ENCODE results near the gene SNX9.

The SNX9 gene

DNA sequence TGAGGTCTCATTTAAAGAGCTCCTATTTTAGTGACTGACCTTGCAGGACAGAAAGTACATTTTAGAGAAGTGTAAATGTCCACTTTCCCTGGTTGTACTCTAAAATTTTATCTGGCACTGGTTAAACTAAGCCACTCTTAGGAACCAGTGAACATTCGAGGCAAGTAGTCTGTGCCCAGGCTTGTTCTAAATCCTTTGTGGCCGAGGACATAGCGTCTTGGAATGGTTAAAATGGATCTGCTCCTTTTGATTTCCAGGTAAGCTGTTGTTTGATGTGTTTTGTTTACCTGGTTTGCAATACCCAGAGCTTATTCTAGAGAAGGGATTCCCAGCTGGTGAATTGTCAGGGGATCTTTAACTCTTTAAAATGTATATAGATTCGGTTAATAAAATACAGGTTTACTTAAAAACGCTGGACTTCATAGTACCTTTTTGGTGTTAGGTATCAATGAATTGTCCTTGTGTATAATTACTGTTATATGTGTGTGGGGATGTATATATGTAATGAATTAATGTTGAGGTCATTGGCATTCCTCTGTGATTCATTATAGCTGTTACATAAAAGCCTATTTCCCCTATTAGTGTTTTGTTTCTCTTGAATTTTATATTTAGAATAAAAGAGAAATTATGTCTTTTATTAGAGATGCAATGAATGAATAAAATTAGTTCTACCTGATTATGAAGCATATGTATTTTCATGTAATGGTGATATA lies 15.8 kb downstream of the SNX9 start:
- H3K36me3 ChIP-seq (ENCODE audit: control insufficient read depth in 2 of 2, insufficient read depth in 1 of 2, low read length in 2 of 2), result no peaks in the 10 kb centered on the region
- CTCF ChIA-PET, result interaction anchor here (0.6 to 2.4 kb wide), 4 partner anchors 32 to 108 kb away, joined by 3 to 6 read pairs (median 4); no protein-coding TSS in a partner anchor
- H3K9me3 ChIP-seq (ENCODE audit: control insufficient read depth, insufficient read depth, low read depth, low read length), result no peaks in the 10 kb centered on the region
- TF ChIP-seq ZBTB48 (tag by site-specific recombination; IDR thresholded peaks at IDR 0.05) (peak; percentile 70; the same call in 1 of the 2 replicates), ZNF707 (tag by site-specific recombination; IDR thresholded peaks at IDR 0.05) (no peak), PRDM1 (tag by site-specific recombination; IDR thresholded peaks at IDR 0.05) (0 out of 2 replicates have a peak, but pooled peaks have one; percentile 9)
- no peak overlapping the region for H3K27ac ChIP-seq (ENCODE audit: extremely low read depth, low read depth, low read length)
- H3K4me1 ChIP-seq (ENCODE audit: control insufficient read depth, insufficient read depth, low read length), result peaks cover 11% of the 10 kb centered on the region
- H3K4me3 ChIP-seq (ENCODE audit: low read depth, low read length), result no peak overlapping the region
- POLR2A ChIA-PET, result no interaction called here

DNA sequence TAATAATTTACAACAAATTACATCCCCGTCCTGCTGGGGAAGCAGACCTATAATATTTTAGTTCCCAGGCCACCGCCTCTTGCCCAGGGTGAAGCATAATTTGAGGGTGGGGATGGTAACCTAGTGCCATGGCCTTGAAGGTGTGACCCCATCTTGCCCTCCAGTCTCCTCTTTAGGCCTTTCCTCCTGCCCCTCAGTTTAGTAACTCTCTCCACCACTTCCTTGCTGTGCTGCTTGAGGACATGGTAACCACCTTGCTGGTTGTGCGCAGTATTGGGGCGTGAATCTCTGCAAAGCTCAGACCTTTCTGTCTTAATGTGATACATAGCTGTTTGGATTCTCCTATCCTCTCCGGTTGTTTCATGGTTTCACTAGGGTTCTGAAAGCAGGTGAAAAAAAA lies 16.6 kb downstream of the SNX9 start:
- Histone ChIP-seq H3K27ac (ENCODE audit: extremely low read depth, low read depth, low read length) (no peak overlapping the region), H3K4me3 (ENCODE audit: low read depth, low read length) (no peak overlapping the region), H3K9me3 (ENCODE audit: control insufficient read depth, insufficient read depth, low read depth, low read length) (no peaks in the 10 kb centered on the region), H3K36me3 (ENCODE audit: control insufficient read depth in 2 of 2, insufficient read depth in 1 of 2, low read length in 2 of 2) (no peaks in the 10 kb centered on the region), H3K4me1 (ENCODE audit: control insufficient read depth, insufficient read depth, low read length) (peaks cover 11% of the 10 kb centered on the region)
- ChIA-PET POLR2A (no interaction called here), CTCF (interaction anchor here (0.7 kb wide), 1 partner anchor 24 kb away, joined by 4 read pairs; no protein-coding TSS in a partner anchor)
- TF ChIP-seq ZNF133 (tag by site-specific recombination; IDR thresholded peaks at IDR 0.05) (no peak), ZNF335 (tag by site-specific recombination; conservative IDR thresholded peaks at IDR 0.05) (no peak), ZXDB (tag by site-specific recombination; IDR thresholded peaks at IDR 0.05) (no peak), ZNF629 (tag by site-specific recombination; IDR thresholded peaks at IDR 0.05) (no peak)

DNA sequence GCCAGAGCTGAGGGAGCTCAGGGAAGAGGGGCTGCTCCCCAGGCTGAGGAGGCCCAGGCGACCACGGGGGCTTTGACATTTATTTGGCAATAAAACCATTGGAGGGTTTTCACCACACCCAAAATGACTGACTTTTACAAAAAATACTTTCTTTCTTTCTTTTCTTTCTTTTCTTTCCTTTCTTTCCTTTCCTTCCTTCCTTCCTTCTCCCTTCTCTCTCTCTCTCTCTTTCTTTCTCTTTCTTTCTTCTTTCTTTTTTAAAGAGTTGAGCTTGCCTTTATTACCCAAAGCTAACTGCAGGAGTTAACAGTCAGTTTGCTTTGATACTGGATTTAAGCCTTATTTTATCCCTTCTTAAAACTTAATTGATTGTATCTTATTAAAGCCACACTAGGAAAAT lies 17.2 kb downstream of the SNX9 start:
- ChIA-PET CTCF (interaction anchor here (0.7 to 1.3 kb wide), 3 partner anchors 23 to 1738 kb away, joined by 3 to 5 read pairs (median 4); no protein-coding TSS in a partner anchor), POLR2A (no interaction called here)
- no peak overlapping the region for H3K4me3 ChIP-seq (ENCODE audit: low read depth, low read length)
- H3K9me3 ChIP-seq (ENCODE audit: control insufficient read depth, insufficient read depth, low read depth, low read length), result no peaks in the 10 kb centered on the region
- TF ChIP-seq GLIS1 (tag by site-specific recombination; IDR thresholded peaks at IDR 0.05) (no peak), ZXDB (tag by site-specific recombination; IDR thresholded peaks at IDR 0.05) (no peak), YY2 (tag by site-specific recombination; IDR thresholded peaks at IDR 0.05) (no peak), ZNF785 (tag by site-specific recombination; IDR thresholded peaks at IDR 0.05) (no peak), KLF8 (tag by site-specific recombination; IDR thresholded peaks at IDR 0.05) (no peak), ZNF654 (tag by site-specific recombination; IDR thresholded peaks at IDR 0.05; ENCODE audit: low read depth) (no peak), OSR2 (tag by site-specific recombination; IDR thresholded peaks at IDR 0.05) (no peak), PRDM1 (tag by site-specific recombination; IDR thresholded peaks at IDR 0.05) (peak; percentile 90), ZNF366 (tag by site-specific recombination; conservative IDR thresholded peaks at IDR 0.05) (peak; percentile 73), ZNF114 (tag by site-specific recombination; IDR thresholded peaks at IDR 0.05) (no peak), ZNF48 (tag by site-specific recombination; IDR thresholded peaks at IDR 0.05) (no peak), ZNF660 (tag by site-specific recombination; IDR thresholded peaks at IDR 0.05) (no peak)
- TF ChIP-seq, protein P1, sequence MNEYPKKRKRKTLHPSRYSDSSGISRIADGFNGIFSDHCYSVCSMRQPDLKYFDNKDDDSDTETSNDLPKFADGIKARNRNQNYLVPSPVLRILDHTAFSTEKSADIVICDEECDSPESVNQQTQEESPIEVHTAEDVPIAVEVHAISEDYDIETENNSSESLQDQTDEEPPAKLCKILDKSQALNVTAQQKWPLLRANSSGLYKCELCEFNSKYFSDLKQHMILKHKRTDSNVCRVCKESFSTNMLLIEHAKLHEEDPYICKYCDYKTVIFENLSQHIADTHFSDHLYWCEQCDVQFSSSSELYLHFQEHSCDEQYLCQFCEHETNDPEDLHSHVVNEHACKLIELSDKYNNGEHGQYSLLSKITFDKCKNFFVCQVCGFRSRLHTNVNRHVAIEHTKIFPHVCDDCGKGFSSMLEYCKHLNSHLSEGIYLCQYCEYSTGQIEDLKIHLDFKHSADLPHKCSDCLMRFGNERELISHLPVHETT (tag by site-specific recombination; IDR thresholded peaks at IDR 0.05), result no peak
- H3K36me3 ChIP-seq (ENCODE audit: control insufficient read depth in 2 of 2, insufficient read depth in 1 of 2, low read length in 2 of 2), result no peaks in the 10 kb centered on the region
- peaks cover 11% of the 10 kb centered on the region for H3K4me1 ChIP-seq (ENCODE audit: control insufficient read depth, insufficient read depth, low read length)
- no peak overlapping the region for H3K27ac ChIP-seq (ENCODE audit: extremely low read depth, low read depth, low read length)

DNA sequence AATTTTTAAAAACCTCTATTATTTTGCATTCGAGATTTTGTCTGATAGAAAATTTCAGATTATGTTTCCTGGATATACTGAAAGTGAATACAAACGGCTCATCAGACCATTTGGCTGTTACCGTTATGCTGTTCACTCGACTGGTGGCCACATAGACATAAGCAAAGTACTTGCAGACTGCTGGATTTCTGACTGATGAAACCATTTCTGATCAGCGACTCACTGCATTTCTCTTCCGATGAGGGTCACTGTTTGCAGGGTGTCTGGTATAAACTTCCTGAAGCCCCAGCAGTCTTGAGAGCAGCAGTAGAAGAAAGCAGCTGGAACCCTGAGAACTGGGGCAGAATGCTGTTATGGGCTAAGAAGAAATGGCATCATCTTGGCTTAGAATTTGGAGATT lies 17.7 kb downstream of the SNX9 start:
- H3K4me3 ChIP-seq (ENCODE audit: low read depth, low read length), result no peak overlapping the region
- H3K4me1 ChIP-seq (ENCODE audit: control insufficient read depth, insufficient read depth, low read length), result peaks cover 16% of the 10 kb centered on the region
- TF ChIP-seq ZNF341 (tag by site-specific recombination; IDR thresholded peaks at IDR 0.05; ENCODE audit: low read depth) (0 out of 2 replicates have a peak, but pooled peaks have one; percentile 22), ZBTB17 (tag by site-specific recombination; IDR thresholded peaks at IDR 0.05) (0 out of 2 replicates have a peak, but pooled peaks have one; percentile 25), ZNF404 (tag by site-specific recombination; IDR thresholded peaks at IDR 0.05) (no peak)
- H3K9me3 ChIP-seq (ENCODE audit: control insufficient read depth, insufficient read depth, low read depth, low read length), result no peaks in the 10 kb centered on the region
- POLR2A ChIA-PET, result no interaction called here
- H3K27ac ChIP-seq (ENCODE audit: extremely low read depth, low read depth, low read length), result no peak overlapping the region
- no peaks in the 10 kb centered on the region for H3K36me3 ChIP-seq (ENCODE audit: control insufficient read depth in 2 of 2, insufficient read depth in 1 of 2, low read length in 2 of 2)
- CTCF ChIA-PET, result interaction anchor here (0.7 to 1.3 kb wide), 2 partner anchors 84 to 1738 kb away, joined by 3 to 5 read pairs; no protein-coding TSS in a partner anchor

Data from HEK293 (cell line).